Measurements from ENCODE around the gene FCGR2B.
"Not testable (repeated sequence)": the region's sequence is repeated elsewhere in the genome, so short reads cannot be mapped to it uniquely, and the experiment has no call there.

FCGR2B gene

DNA sequence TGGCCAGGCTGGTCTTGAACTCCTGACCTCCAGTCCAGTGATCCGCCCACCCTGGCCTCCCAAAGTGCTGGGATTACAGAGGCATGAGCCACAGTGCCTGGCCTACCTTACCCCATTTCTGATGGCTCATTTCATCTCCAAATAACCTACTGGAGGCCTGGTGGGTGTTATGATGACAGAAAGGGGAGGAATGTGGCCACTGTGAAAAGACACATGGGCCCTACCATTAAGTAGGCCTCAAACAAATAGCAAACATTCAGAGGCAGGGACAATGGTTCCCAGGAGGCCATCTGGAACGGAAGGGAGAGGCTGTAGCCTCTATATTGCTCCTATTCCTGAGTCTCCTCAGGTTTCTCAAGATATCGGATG is 43.2 kb downstream of the FCGR2B start:
- peak; percentile 87 for DNase-seq (ENCODE audit: low spot score)

- peak; percentile 98 for DNase-seq (ENCODE audit: low spot score)
Observed at GRCh38 chr1:161706482-161707347, 43.8 kb downstream of the FCGR2B start, which contains the start of gene FCRLA. FCRLA (plus strand) TSS chr1:161707229; CDS start chr1:161707265, 36 bp downstream.

- no peak for DNase-seq (ENCODE audit: low spot score)
Observed at GRCh38 chr1:161707503-161707902, 44.6 kb downstream of the FCGR2B start.

DNA sequence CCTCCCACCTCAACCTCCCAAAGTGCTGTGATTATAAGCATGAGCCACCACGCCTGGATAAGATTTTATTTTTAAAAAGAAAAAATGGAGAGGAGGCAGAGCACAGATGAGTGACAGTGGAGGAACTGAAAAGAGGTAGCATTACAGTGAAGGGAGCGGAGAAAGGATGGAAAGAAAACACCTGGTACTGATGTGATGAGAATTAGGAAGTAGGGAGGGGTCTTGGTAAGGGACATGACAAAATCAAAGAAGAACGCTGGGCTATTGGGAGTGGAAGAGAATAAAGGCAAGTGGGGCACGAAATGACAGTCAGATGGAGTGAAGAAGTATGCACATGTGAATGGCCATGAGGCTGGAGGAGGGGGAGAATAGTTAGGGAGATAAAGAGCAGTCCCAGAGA is 46.4 kb downstream of the FCGR2B start:
- DNase-seq (ENCODE audit: low spot score) = peak; percentile 8

GRCh38 chr1:161710560-161710959 is 47.6 kb downstream of the FCGR2B start:
- DNase-seq (ENCODE audit: low spot score) = no peak

DNA sequence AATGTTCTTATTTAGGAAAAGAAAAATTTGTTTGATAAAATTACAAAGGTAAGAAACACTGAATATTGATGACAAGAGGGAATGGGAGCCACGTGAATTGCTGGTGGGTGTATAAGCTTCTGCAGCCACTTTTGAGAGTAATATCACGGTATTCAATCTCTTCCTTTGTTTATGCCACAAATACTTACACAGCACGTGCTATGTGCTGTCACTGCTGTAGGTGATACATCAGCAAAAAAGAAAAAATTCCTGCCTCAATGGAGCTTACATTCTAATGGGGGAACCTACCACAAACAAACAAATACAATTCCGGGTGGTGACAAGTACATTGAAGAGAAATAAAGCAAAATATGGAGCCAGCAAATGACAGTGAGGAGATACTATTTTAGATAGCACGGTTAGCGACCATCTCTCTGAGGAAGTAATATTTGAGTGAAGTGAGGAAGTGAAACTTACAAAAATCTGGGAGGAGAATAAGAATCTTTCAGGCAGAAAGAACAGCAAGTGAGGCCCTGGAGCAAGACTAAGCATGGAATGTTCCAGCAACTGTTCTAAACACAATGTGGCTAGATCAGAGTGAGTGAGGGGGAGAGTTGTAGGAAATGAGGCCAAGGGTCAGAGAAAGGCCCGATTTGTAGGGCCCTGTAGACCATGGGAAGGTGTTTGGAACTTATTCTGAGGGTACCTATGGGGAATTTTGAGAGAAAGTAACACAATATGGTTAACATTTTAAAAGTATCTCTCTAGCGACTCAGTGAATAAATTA is 55.8 kb downstream of the FCGR2B start:
- DNase-seq (ENCODE audit: low spot score) = no peak

- DNase-seq (ENCODE audit: low spot score) = no peak
Observed at GRCh38 chr1:161719325-161719611, 56.3 kb downstream of the FCGR2B start.

- no peak for DNase-seq (ENCODE audit: low spot score)
Observed at GRCh38 chr1:161720422-161720821, 57.5 kb downstream of the FCGR2B start.

GRCh38 chr1:161720956-161721737 is 58.2 kb downstream of the FCGR2B start, which contains the start of gene FCRLB:
FCRLB (plus strand) TSS chr1:161721544; CDS start chr1:161722673, 1,129 bp downstream.
- DNase-seq (ENCODE audit: low spot score) = no peak

DNA sequence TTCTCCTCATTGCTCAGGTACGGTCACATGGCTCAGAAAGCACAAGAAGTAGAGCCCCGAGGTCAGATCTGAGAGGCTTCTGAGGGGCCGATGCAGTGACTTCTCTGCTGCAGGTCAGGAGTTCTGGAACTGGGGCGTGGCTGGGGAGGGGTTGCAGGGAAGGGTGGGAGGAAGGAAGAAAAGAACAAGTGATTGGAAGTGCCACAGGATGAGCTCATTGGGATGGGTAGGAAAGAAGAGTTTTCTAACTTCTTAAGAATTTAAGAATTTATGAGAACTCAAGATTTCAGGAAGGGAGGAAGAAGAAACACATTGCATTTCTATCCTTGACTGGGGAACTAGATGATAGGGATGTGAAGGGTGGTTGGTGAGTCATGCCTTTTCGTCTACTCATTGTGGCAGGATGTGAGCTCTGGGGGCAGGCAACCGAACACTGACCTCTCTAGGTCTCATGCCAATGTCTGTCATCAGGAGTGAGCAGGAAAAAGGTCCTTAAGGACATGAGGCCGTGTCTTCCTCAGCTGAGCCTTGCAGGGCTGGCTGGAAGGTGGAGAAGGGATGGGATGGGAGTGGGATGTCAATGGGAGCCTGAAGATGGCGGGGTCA is 58.9 kb downstream of the FCGR2B start:
- peak; percentile 92 for DNase-seq (ENCODE audit: low spot score)

DNA sequence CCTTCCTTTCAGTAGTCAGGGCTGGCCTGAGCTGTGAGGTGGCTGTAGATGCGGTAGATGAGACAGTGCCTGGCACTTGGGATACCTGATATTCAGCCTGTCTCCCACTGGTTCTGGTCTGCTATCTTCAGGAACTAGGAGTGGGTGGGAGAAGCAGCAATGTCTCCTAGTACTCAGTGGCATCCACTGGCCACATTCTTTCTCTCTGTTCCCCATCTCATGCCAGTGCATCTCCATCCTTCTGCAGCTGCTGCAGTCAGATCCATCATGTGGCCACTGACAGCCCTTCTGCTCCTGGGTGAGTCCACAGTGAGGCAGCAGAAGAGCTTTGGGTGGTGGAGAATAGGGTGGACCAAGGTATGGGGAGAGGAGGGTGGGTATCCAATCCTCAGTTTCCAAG is 59.5 kb downstream of the FCGR2B start:
- DNase-seq (ENCODE audit: low spot score) = no peak

- no peak for DNase-seq (ENCODE audit: low spot score)
Observed at GRCh38 chr1:161723459-161724141, 60.7 kb downstream of the FCGR2B start.

DNA sequence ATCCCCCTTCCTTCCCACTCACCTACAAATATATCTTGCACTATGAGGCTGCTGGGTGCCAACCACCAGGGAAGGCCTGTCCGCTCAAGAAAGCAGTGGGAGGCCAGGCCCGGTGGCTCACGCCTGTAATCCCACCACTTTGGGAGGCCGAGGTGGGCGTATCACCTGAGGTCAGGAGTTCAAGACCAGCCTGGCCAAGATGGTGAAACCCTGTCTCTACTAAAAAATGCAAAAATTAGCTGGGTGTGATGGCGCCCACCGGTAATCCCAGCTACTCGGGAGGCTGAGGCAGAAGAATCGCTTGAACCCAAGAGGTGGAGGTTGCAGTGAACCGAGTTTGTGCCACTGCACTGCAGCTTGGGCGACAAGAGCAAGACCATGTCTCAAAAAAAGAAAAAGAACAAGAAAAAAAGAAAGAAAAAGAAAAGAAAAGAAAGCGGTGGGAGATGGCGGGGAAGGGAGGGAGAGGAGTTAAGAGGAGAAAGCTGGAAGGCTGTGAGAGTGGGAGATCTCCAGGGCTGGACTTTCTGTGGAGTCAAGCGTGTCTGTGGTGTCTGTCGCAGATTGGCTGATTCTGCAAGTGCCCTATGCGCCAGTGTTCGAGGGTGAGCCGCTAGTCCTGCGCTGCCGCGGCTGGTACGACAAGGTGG is 62.4 kb downstream of the FCGR2B start:
- DNase-seq (ENCODE audit: low spot score) = not testable (repeated sequence)

- DNase-seq (ENCODE audit: low spot score) = peak; percentile 54
Observed at GRCh38 chr1:161725908-161726472, 63.0 kb downstream of the FCGR2B start.

DNA sequence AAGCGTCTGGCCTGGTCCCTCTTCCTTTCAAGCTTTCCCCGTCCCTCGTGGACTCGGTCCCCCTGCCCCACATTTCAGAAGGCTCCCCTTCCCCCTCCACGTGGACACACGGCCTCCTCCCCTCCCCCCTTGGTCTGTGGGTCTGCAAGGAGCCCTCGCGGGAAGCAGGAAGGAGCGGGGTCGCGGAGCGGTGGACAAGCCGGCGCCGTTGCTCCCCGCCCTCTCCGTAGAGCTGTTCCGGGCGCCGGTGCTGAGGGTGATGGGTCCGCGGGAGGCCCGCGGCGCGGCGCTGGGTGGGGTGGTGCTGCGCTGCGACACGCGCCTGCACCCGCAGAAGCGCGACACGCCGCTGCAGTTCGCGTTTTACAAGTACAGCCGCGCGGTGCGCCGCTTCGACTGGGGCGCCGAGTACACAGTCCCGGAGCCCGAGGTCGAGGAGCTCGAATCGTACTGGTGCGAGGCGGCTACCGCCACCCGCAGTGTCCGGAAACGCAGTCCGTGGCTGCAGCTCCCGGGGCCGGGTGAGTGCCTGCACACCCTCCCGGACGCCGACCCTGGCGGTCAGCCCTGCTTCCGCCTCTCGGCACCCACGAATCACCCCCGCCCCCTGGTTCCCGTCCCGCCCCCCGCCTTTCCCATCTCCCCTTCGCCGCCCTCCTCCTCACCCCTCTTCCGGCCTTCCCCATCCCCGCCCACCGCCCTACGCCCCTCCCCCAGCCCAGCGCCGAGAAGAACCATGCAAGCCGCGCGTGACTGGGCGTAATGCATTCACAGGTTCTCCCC is 63.7 kb downstream of the FCGR2B start:
- peak; percentile 83 for DNase-seq (ENCODE audit: low spot score)

- DNase-seq (ENCODE audit: low spot score) = peak; percentile 35
Observed at GRCh38 chr1:161727256-161727924, 64.4 kb downstream of the FCGR2B start.
